Measurements from ENCODE around the gene PCDHGA11.
A peak's percentile ranks its signal among the peaks of the same experiment; 100 is the strongest.
"Not testable (repeated sequence)": the region's sequence is repeated elsewhere in the genome, so short reads cannot be mapped to it uniquely, and the experiment has no call there.

PCDHGA11 gene

GRCh38 chr5:141420855-141421488 is at the start of gene PCDHGA11:
Gene PCDHGA11 (plus strand): TSS chr5:141421051. CDS start chr5:141421228, 177 bp downstream.
- Histone ChIP-seq H3K9me3 (peaks cover 67% of the 10 kb centered on the region), H4K20me1 (no peaks in the 10 kb centered on the region), H3K9ac (no peak within 1 kb of the TSS), H3K4me3 (peak within 1 kb of the TSS; percentile 22; the same call in 1 of the 2 replicates), H3K27ac (no peak within 1 kb of the TSS), H3K4me2 (no peak within 1 kb of the TSS), H3K4me1 (peaks cover under 1% of the 10 kb centered on the region; the same call in 1 of the 2 replicates), H3K27me3 (peaks cover 18% of the 10 kb centered on the region), H3K36me3 (peaks cover 23% of the 10 kb centered on the region)
- TF ChIP-seq Cebpa-rat (IDR thresholded peaks at IDR 0.05) = no peak

- Histone ChIP-seq H3K4me3 (no peak overlapping the region), H3K36me3 (0 out of 2 replicates have a peak, but pooled peaks cover 7% of the 10 kb centered on the region), H3K4me1 (no peaks in the 10 kb centered on the region), H3K27ac (no peak overlapping the region), H4K20me1 (no peaks in the 10 kb centered on the region), H3K9ac (no peak overlapping the region), H3K4me2 (no peak overlapping the region), H3K27me3 (no peaks in the 10 kb centered on the region), H3K9me3 (peaks cover 69% of the 10 kb centered on the region)
- no peak for TF ChIP-seq Cebpa-rat (IDR thresholded peaks at IDR 0.05)
Measured at GRCh38 chr5:141371572-141372475, 49.0 kb upstream of the PCDHGA11 start.

GRCh38 chr5:141373673-141374317 is 47.1 kb upstream of the PCDHGA11 start, which contains the start of gene PCDHGA6:
Gene PCDHGA6 (plus strand): TSS chr5:141373891. CDS start chr5:141374084, 193 bp downstream.
- H3K4me3 ChIP-seq = no peak within 1 kb of the TSS
- H3K9ac ChIP-seq = no peak within 1 kb of the TSS
- no peaks in the 10 kb centered on the region for H3K4me1 ChIP-seq
- H3K9me3 ChIP-seq = peaks cover 73% of the 10 kb centered on the region
- H3K36me3 ChIP-seq = 0 out of 2 replicates have a peak, but pooled peaks cover 7% of the 10 kb centered on the region
- no peaks in the 10 kb centered on the region for H4K20me1 ChIP-seq
- TF ChIP-seq Cebpa-rat (IDR thresholded peaks at IDR 0.05) = no peak
- no peak within 1 kb of the TSS for H3K27ac ChIP-seq
- H3K27me3 ChIP-seq = no peaks in the 10 kb centered on the region
- H3K4me2 ChIP-seq = no peak within 1 kb of the TSS

GRCh38 chr5:141374627-141375026 is 46.2 kb upstream of the PCDHGA11 start:
- no peak for TF ChIP-seq Cebpa-rat (IDR thresholded peaks at IDR 0.05)
- H3K4me3 ChIP-seq = no peak overlapping the region

GRCh38 chr5:141375444-141376155 is 45.3 kb upstream of the PCDHGA11 start:
- H4K20me1 ChIP-seq, H3K4me2 ChIP-seq, H3K9ac ChIP-seq, H3K4me3 ChIP-seq, H3K27me3 ChIP-seq, H3K27ac ChIP-seq, H3K4me1 ChIP-seq, H3K36me3 ChIP-seq: not testable (repeated sequence)
- H3K9me3 ChIP-seq = peaks cover 65% of the 10 kb centered on the region

More at GRCh38 chr5:141374627-141375026, 46.2 kb upstream of the PCDHGA11 start:
- no peaks in the 10 kb centered on the region for H3K4me1 ChIP-seq
- H3K9ac ChIP-seq = no peak overlapping the region
- H4K20me1 ChIP-seq = no peaks in the 10 kb centered on the region
- H3K9me3 ChIP-seq = peaks cover 73% of the 10 kb centered on the region
- no peak overlapping the region for H3K27ac ChIP-seq
- H3K36me3 ChIP-seq = 0 out of 2 replicates have a peak, but pooled peaks cover 7% of the 10 kb centered on the region
- H3K27me3 ChIP-seq = no peaks in the 10 kb centered on the region
- H3K4me2 ChIP-seq = no peak overlapping the region

GRCh38 chr5:141382469-141383294 is 38.2 kb upstream of the PCDHGA11 start, which contains the start of gene PCDHGA7:
Gene PCDHGA7 (plus strand): TSS chr5:141382742. CDS start chr5:141382900, 158 bp downstream.
- no peak for TF ChIP-seq Cebpa-rat (IDR thresholded peaks at IDR 0.05)
- H3K4me2 ChIP-seq = no peak within 1 kb of the TSS
- no peak within 1 kb of the TSS for H3K4me3 ChIP-seq
- no peaks in the 10 kb centered on the region for H4K20me1 ChIP-seq
- no peak within 1 kb of the TSS for H3K27ac ChIP-seq
- peaks cover 34% of the 10 kb centered on the region for H3K9me3 ChIP-seq
- no peaks in the 10 kb centered on the region for H3K27me3 ChIP-seq
- H3K9ac ChIP-seq = no peak within 1 kb of the TSS
- no peaks in the 10 kb centered on the region for H3K4me1 ChIP-seq
- no peaks in the 10 kb centered on the region for H3K36me3 ChIP-seq

GRCh38 chr5:141383345-141383744 is 37.5 kb upstream of the PCDHGA11 start:
- Histone ChIP-seq H3K27me3 (no peaks in the 10 kb centered on the region), H3K9ac (no peak overlapping the region), H3K9me3 (peaks cover 35% of the 10 kb centered on the region), H4K20me1 (no peaks in the 10 kb centered on the region), H3K36me3 (no peaks in the 10 kb centered on the region), H3K4me3 (no peak overlapping the region), H3K4me2 (no peak overlapping the region), H3K4me1 (no peaks in the 10 kb centered on the region), H3K27ac (no peak overlapping the region)
- no peak for TF ChIP-seq Cebpa-rat (IDR thresholded peaks at IDR 0.05)

- Histone ChIP-seq H3K9me3 (peaks cover 48% of the 10 kb centered on the region), H4K20me1 (no peaks in the 10 kb centered on the region), H3K36me3 (no peaks in the 10 kb centered on the region), H3K27ac (no peak overlapping the region), H3K27me3 (no peaks in the 10 kb centered on the region), H3K9ac (no peak overlapping the region), H3K4me2 (no peak overlapping the region), H3K4me1 (no peaks in the 10 kb centered on the region), H3K4me3 (no peak overlapping the region)
- no peak for TF ChIP-seq Cebpa-rat (IDR thresholded peaks at IDR 0.05)
Measured at GRCh38 chr5:141384471-141385267, 36.2 kb upstream of the PCDHGA11 start.

- H3K27ac ChIP-seq, H3K4me3 ChIP-seq, H3K36me3 ChIP-seq, H3K27me3 ChIP-seq, H3K4me2 ChIP-seq, H4K20me1 ChIP-seq, H3K9ac ChIP-seq, H3K4me1 ChIP-seq: not testable (repeated sequence)
- peaks cover 49% of the 10 kb centered on the region for H3K9me3 ChIP-seq
Measured at GRCh38 chr5:141387557-141388311, 33.1 kb upstream of the PCDHGA11 start, which contains the start of gene PCDHGB4. Gene PCDHGB4 (plus strand): TSS chr5:141387698. CDS start chr5:141387885, 187 bp downstream.

All from BLaER1 (cell line).